Erythroblast (primary cell): ENCODE measurements around the gene TMEM17.

Source experiments
- GATA1 ChIP-seq: IDR thresholded peaks from 2 replicates; pipeline ENCODE4 v1.6.1; 2011; ENCODE audit warnings: low read depth, mild to moderate bottlenecking, control low read depth, low read length, moderate library complexity
- POLR2A ChIP-seq: IDR thresholded peaks from 2 replicates; pipeline ENCODE4 v1.6.1; 2011; ENCODE audit warnings: mild to moderate bottlenecking, low read length

DNA sequence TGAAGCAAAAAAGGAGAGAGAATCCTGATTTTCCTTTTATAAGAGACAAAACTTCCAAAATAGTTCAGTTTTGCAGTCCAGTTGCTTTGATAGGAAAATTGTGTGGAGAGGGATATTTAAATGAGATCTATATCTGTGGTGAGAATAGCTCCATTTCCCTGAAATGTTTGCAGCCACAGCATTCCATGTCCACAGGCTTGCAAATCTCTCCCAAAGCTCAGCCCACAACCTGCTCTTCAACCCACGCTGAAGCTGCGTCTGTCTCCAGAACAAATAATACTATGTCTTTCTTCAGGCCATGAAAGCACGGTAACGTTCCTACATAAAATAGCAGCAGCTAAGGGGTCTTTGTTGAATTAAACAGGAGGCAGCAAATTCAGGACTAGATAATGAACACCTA lies 31.8 kb downstream of the TMEM17 start:
- TF ChIP-seq POLR2A = no peak
- TF ChIP-seq GATA1 = no peak
